Adrenal gland (tissue), 5 donors: ENCODE results near the gene BUB3.

ENCODE experiments used
- POLR2A ChIP-seq, 2 donors: fragments of 450-650 bp; IDR thresholded peaks; one replicate each; pipeline ENCODE4 v1.6.1; 2017; ENCODE audit warnings: antibody characterized with exemption in 2 of 2, mild to moderate bottlenecking in 2 of 2, moderate library complexity in 1 of 2
- TF ChIP-seq, protein P1 (sequence below), 6 experiments: fragments of 450-650 bp in 4 of 6; fragments of 200-600 bp in 2 of 6; sonication (generic) in 1 of 6; IDR thresholded peaks; 1 replicate in 5 of 6; 2 replicates in 1 of 6; pipeline versions ENCODE4 v1.5.1 to v1.8.0; 2016 to 2021; ENCODE audit warnings: antibody characterized with exemption in 6 of 6, mild to moderate bottlenecking in 2 of 6, moderate library complexity in 1 of 6
- donor health status: DM: no; HTN: no; CAD: no.

DNA sequence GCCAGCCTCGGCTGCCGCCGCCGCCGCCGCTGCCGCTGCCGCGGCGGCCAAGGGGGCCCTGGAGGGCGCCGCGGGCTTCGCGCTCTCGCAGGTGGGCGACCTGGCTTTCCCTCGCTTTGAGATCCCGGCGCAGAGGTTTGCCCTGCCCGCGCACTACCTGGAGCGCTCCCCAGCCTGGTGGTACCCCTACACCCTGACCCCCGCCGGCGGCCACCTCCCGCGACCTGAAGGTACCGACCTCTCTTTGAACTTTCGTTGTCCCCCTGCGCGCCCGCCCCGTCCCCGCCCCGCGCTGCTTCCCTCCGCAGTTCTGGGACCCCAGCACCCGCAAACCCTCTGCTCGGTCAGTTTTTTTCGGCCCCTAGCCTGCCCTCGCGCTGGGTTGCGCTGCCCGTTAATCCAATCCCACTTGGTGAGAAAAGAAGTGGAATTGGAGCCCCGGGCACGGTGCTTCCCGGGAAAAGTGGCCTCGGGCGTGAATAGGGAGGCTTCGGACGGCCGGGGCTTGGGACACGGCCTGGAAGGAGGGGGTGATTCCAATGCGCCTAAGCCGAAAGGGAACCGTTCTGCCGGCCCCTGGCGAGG is 17.9 kb upstream of the BUB3 start:
- TF ChIP-seq, protein P1, sequence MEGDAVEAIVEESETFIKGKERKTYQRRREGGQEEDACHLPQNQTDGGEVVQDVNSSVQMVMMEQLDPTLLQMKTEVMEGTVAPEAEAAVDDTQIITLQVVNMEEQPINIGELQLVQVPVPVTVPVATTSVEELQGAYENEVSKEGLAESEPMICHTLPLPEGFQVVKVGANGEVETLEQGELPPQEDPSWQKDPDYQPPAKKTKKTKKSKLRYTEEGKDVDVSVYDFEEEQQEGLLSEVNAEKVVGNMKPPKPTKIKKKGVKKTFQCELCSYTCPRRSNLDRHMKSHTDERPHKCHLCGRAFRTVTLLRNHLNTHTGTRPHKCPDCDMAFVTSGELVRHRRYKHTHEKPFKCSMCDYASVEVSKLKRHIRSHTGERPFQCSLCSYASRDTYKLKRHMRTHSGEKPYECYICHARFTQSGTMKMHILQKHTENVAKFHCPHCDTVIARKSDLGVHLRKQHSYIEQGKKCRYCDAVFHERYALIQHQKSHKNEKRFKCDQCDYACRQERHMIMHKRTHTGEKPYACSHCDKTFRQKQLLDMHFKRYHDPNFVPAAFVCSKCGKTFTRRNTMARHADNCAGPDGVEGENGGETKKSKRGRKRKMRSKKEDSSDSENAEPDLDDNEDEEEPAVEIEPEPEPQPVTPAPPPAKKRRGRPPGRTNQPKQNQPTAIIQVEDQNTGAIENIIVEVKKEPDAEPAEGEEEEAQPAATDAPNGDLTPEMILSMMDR (IDR thresholded peaks at IDR 0.05): no peak
- TF ChIP-seq POLR2A (IDR thresholded peaks at IDR 0.05): no peak
